SK-MEL-5 (cell line): ENCODE measurements around the gene MTM1. TPM values are rescaled to one million over a fixed set of nuclear protein-coding genes. Genes with fewer than 3 reads are reported as not detected.

ENCODE experiments used
- DNase-seq: peaks from one replicate; pipeline ENCODE4 v3.0.0-alpha.2; 2016; ENCODE audit warnings: low read depth, low spot score
- in situ Hi-C: cut with HindIII; loops from 2 replicates; pipeline ENCODE4 v1.10.0; 2016; ENCODE audit warnings: low sequenced_read_pairs, high pct_unique_total_duplicates, low pct_unique_long_range_greater_than_20kb
- total RNA-seq: library from RNA; depleted of rRNA; stranded (reverse); fragments of >200 nt; shearing (Covaris generic); gene quantifications from 2 replicates; pipeline ENCODE4 v1.2.3, GENCODE V29; 2014

MTM1 gene
- total RNA-seq, 1 experiment from 2014 or later: 9.5 TPM

- in situ Hi-C loops: no loop called here
- no peak for DNase-seq
Observed at GRCh38 chrX:150546711-150547153, 21.7 kb upstream of the MTM1 start.

GRCh38 chrX:150547375-150548115 is 20.9 kb upstream of the MTM1 start:
- in situ Hi-C loops: no loop called here
- no peak for DNase-seq

DNA sequence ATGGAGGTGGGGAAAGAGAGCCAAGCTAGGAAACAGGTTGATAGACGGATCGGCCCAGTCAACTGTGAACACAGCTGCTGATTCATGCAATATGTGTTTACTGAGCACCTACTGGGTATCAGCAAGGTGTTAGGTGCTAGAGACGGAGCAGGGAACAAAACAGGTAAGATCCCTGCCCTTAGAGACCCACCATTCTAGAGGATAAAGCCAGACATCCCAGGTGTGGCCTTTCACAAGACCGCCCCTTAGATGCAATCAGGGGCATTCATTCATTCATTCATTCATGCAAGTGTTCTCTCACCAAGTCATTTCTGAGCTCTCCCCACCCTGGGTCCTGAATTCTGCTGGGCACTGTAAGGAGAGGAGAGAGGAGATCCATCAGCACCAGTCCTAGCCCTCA is 20.2 kb upstream of the MTM1 start:
- in situ Hi-C loops: no loop called here
- DNase-seq: no peak

DNA sequence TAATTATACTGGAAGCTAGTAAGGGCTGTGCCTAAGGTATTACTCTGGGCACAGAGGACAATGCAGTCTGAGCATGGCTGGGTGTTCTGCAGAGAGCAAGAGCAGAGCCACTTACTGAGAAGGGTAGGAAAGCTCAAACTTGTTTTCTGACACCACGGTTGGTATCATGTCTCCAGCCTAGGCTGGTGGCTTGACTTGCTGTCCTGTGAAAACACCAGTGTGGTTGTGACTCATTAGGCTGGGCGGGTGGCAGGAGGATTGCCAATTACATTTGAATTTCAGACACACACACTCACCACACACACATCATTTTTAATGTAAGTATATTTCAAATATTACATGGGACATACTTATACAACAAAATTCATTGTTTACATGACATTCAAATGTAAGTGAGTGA is 19.7 kb upstream of the MTM1 start:
- DNase-seq: no peak
- in situ Hi-C loops: no loop called here

- in situ Hi-C loops: no loop called here
Observed at GRCh38 chrX:150551963-150552362, 16.5 kb upstream of the MTM1 start.

DNA sequence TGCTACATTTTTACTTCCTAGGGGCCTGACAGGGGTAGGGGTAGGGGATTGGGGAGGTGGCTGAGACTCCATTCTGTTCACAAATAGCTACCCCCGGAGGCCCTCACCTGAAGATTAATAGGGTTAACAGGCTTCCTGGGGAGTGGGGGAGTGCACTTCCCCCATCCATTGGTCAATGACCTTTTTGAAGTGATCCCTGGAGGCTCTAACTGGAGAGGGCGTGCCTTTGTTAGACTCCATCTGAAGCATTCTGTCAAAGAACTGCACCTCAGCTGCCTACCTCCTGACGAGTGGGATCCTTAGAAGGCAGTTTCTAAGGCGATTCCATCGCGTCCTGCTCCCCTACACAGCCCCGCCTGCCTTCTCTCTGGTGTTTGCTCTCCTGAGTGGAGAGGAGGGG is 10.0 kb upstream of the MTM1 start:
- DNase-seq: no peak
- in situ Hi-C loops: no loop called here

More at GRCh38 chrX:150551963-150552362, 16.5 kb upstream of the MTM1 start:
- no peak for DNase-seq

GRCh38 chrX:150564838-150565237 is 3.6 kb upstream of the MTM1 start:
- in situ Hi-C loops: no loop called here
- DNase-seq: no peak

- no peak for DNase-seq
Observed at GRCh38 chrX:150565551-150565950, 2.9 kb upstream of the MTM1 start.

DNA sequence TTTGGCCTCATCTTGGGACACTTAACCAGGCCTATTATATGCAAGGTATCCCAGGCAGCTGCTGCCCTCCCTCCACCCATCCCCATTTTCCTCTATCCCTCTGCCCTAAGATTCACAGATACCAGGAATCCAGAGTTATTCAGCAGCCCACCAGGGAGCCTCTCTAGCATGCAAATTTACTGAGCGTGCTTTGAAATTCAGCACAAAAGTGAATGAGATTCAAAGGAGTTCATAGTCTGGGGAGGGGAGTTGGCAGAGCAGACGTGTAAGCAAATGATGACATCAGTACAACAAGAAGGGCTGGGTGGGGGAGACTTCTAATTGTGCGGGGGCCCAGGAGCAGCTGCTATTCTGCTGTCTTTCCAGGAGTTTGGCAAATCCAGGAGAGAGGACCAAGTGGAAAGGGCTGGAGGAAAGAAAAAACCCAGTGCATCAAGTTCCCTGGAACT is 1.7 kb upstream of the MTM1 start:
- in situ Hi-C loops: no loop called here

More at GRCh38 chrX:150565551-150565950, 2.9 kb upstream of the MTM1 start:
- in situ Hi-C loops: no loop called here

GRCh38 chrX:150567645-150568319 is 639 bp upstream of the MTM1 start:
- in situ Hi-C loops: no loop called here
- no peak for DNase-seq

More for the DNA sequence above, 1.7 kb upstream of the MTM1 start:
- DNase-seq: no peak

- no peak for DNase-seq
- in situ Hi-C loops: no loop called here
Observed at GRCh38 chrX:150569155-150569477, 695 bp downstream of the MTM1 start.

- DNase-seq: no peak
- in situ Hi-C loops: no loop called here
Observed at GRCh38 chrX:150570512-150570911, 2.1 kb downstream of the MTM1 start.

DNA sequence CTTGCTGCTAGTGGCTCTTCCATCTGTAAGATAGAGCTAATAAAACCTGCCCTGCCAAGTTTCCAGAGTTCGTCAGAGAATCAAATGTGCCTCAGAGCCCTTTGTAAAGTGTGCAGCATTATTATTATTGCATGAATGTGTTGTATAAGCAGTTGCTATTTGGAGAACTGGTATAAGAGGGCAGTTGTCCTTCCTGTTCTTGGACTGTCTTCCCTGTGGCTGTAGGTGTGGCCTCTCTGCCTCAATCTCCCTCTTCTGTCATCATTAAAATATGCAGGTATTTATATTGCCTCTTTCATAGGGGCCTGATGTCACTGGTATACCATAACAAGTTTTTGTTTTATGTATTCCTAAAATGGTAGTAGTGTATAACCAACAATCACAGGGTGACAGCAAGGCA is 3.8 kb downstream of the MTM1 start:
- in situ Hi-C loops: no loop called here
- DNase-seq: no peak

GRCh38 chrX:150573106-150573505 is 4.7 kb downstream of the MTM1 start:
- in situ Hi-C loops: no loop called here
- DNase-seq: no peak

DNA sequence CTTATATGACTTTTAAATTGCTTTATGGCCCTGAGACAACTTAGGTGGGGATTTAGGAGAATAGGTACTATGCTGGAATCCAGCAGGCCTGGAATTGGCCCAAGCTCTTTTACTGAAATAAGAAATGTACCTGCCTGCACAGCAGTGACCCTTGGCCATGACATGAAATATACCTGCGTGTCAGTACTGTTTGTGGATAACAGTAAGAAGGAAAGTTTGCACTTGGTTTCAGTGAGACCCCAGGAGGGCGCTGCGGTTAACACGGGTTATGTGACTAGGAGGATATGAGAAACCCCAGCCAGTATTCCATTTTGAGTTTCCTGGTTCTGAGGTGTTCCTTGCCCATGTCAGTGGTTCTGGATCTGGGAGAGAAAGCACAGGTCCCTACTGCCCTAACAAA is 5.3 kb downstream of the MTM1 start:
- in situ Hi-C loops: no loop called here
- no peak for DNase-seq

DNA sequence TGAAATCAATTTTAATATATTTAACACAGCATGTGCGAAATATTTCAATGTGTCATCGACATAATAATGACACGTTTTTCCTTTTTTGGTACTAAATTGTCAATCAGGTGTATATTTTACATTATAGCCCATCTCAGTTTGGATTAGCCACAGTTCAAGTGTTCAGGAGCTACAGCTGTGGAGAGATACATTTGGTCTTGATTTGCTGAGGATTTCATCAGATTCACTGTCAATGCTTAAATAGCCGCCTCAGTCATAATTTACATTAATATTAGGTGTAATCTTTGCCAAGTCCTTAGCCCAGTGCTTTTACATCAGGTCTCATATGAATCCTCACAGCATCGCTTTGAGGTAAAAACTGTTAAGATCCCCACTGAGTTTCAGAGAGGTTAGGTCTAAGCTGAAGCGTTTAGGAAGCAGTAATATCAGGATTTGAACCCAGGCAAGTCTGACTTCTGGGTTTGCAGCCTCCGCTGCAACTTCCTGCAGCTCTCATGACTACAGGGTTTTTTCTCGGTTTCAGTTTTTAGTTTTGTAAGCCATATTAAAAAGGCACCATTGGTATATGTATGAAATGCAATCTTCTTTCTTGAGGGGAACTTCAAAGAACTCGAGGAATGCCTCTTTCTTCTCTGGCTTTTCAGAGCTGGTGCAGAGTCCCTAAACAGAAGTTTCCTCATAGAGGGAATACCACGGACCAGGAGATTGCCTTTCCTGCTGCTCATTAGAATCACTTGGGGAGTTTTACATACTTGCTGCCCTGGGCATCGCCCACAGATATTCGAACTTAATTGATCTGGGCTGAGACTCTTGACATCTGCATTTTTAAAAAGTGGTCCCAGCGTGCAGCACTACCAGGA is 6.4 kb downstream of the MTM1 start:
- in situ Hi-C loops: no loop called here

DNA sequence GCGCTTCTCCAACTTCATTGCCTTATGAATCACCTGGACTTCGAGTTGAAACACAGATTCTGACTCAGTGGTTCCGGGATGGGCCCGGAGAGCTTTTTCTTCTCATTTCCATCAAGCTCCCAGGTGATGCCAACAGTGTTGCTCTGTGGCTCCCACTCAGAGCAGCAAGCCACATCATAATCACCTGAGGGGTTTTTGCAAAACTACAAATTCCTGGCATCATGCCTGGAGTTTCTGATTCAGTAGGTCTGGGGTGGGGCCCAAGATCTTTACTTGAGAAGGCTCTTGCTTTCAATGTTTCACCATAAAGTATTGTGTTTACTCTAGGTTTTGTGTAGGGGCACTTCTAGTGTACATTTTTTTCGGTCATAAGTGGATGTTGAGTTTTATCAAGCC is 7.0 kb downstream of the MTM1 start:
- in situ Hi-C loops: no loop called here
- DNase-seq: no peak

More for the DNA sequence above, 6.4 kb downstream of the MTM1 start:
- no peak for DNase-seq

DNA sequence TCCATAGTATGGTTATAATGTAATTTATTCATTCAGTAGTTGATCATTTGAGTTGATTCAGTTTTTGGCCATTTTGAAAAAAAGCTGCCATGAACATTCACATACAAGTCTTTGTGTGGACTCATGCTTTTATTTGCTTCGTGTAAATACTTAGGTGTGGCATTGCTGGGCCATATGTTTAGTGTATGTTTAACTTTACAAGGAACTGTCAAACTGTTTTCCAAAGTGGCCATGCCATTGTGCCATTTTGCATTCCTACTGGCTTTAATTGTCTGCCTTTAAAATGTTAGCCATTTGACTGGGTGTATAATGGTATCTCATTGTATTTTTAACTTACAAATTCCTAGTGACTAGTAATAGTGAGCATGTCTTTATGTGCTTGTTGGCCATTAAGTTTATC is 8.8 kb downstream of the MTM1 start:
- in situ Hi-C loops: no loop called here
- no peak for DNase-seq
